ENCODE data around the gene SH3PXD2B.

Gene SH3PXD2B

GRCh38 chr5:172459783-172460165, 5.4 kb upstream of the SH3PXD2B start:
- no peak overlapping the region for H3K27ac ChIP-seq
- TF ChIP-seq CTCF (IDR thresholded peaks at IDR 0.05): no peak
- TF ChIP-seq ZFX (IDR thresholded peaks at IDR 0.05; ENCODE audit: borderline replicate concordance): no peak

DNA sequence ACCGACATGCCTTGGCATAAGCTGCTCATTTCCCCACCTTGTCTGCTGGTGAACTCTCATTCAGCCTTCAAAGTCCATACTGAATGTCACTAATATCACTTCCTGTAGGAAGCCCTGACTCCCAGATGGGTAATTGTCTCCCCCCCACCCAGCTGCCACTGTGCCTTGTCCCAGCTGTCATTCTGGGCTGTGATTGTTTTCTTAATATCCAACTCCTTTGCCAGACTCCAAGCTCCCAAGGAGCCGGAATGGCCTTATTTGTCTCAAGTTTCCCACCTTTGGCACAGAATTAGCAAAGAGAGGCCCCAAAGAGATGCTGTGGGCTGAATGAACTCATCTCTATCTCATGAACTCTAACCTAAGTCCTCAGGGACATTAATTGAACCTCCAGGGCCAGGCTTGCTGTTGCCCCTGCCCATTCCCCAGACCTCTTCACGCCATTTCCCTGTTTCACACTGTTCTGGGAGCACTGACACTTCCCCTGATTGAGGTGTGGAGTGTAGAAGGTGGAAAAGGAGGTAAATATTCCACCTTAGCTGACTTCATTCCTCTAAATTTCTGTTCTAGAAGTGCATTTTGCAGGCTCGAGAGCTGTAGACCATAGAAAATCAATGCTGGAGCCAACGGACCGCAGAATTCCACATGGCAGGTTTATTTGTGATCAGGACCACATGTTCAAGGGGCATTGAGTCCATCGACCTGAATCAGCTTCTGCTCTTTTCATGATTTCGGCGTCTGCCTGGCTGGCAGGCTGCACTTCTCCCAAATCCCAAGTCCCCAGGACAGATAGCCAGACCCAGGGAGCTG, 4.9 kb upstream of the SH3PXD2B start:
- no peak for TF ChIP-seq ZFX (IDR thresholded peaks at IDR 0.05; ENCODE audit: borderline replicate concordance)
- no peak for TF ChIP-seq CTCF (IDR thresholded peaks at IDR 0.05)

GRCh38 chr5:172456076-172456722, 1.9 kb upstream of the SH3PXD2B start:
- no peak overlapping the region for H3K27ac ChIP-seq
- TF ChIP-seq ZFX (IDR thresholded peaks at IDR 0.05; ENCODE audit: borderline replicate concordance) (no peak), CTCF (IDR thresholded peaks at IDR 0.05) (no peak)

More for the DNA sequence above, 4.9 kb upstream of the SH3PXD2B start:
- no peak overlapping the region for H3K27ac ChIP-seq

GRCh38 chr5:172455511-172456061, 1.3 kb upstream of the SH3PXD2B start:
- TF ChIP-seq CTCF (IDR thresholded peaks at IDR 0.05): no peak
- TF ChIP-seq ZFX (IDR thresholded peaks at IDR 0.05; ENCODE audit: borderline replicate concordance): no peak
- H3K27ac ChIP-seq: no peak overlapping the region

DNA sequence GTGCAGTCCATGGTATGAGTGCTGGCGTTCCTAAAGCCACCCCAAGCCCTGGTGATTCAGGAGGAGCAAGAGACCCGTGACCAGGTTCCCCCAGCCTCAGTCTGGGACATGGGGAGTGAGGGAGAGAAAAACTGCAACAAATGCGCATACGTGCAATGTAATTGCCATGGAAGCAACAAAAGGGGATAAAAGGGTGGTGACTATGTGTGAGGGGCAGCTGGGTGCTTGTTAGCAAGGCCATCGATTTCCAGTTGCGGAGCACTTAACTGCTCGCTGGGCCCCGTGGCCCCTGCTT, 709 bp upstream of the SH3PXD2B start:
- no peak overlapping the region for H3K27ac ChIP-seq

DNA sequence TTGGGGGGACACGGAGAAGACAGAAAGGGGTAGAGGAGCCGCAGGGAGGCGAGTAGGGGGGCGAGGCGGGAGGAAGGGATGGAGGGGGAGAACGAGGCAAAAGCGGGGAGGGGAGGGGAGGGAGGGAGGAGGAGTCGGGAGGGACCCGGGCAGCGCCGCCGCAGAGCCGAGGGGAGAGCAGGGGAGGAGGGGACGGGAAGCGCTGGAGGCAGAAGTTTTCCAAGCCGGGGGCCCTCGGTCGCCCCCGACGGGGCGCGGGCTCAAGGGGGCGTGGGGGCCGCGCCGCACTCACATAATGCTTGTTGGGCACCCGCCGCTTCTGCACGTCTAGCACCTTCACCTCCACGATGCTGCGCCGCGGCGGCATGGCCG, 353 bp downstream of the SH3PXD2B start:
- TF ChIP-seq CTCF (IDR thresholded peaks at IDR 0.05) (no peak), ZFX (IDR thresholded peaks at IDR 0.05; ENCODE audit: borderline replicate concordance) (no peak)
- H3K27ac ChIP-seq: no peak overlapping the region

More for the DNA sequence above, 709 bp upstream of the SH3PXD2B start:
- TF ChIP-seq ZFX (IDR thresholded peaks at IDR 0.05; ENCODE audit: borderline replicate concordance) (no peak), CTCF (IDR thresholded peaks at IDR 0.05) (no peak)

All from 22Rv1 (cell line).